Measurements from ENCODE around the gene S100A13. TPM values are rescaled to one million over a fixed set of nuclear protein-coding genes. Genes with fewer than 3 reads are reported as not detected.
A peak's percentile ranks its signal among the peaks of the same experiment; 100 is the strongest.

Gene S100A13
- total and polyA plus RNA-seq, 10 of the 15 experiments (the other 5 are each of a cell fraction or from before 2014, with no cell fraction given), result 5.7 to 30.9 (median 9.1) TPM

DNA sequence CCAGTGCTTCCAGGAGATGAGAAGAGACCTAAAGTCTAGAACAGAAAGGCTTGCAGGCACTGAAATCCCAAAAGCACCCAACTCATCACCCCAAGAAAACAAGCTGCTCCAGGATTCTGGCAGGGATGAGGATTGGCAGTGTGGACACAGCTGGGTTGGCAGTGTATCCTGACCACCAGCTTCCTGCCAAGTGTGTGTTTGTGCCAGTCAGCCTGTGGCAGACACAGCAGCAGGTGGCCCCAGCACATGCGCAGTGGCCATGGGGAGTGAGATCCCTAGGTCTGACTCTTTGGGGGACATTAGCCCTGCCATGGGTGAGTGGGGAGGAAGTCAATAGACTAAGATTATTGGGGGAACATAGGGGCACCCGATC lies 22.5 kb upstream of the S100A13 start:
- ATAC-seq, result peak; percentile 27; the same call in 2 of the 3 replicates
- no peak for TF ChIP-seq JUNB (IDR thresholded peaks at IDR 0.05)
- TF ChIP-seq BMI1 (IDR thresholded peaks at IDR 0.05; ENCODE audit: borderline replicate concordance), result no peak
- peak; percentile 66; the same call in 1 of the 2 replicates for TF ChIP-seq POLR2A (IDR thresholded peaks at IDR 0.05; ENCODE audit: low read depth, low read length)
- TF ChIP-seq SIN3A (IDR thresholded peaks at IDR 0.05; ENCODE audit: low read depth, low read length), result no peak
- TF ChIP-seq, protein P1, sequence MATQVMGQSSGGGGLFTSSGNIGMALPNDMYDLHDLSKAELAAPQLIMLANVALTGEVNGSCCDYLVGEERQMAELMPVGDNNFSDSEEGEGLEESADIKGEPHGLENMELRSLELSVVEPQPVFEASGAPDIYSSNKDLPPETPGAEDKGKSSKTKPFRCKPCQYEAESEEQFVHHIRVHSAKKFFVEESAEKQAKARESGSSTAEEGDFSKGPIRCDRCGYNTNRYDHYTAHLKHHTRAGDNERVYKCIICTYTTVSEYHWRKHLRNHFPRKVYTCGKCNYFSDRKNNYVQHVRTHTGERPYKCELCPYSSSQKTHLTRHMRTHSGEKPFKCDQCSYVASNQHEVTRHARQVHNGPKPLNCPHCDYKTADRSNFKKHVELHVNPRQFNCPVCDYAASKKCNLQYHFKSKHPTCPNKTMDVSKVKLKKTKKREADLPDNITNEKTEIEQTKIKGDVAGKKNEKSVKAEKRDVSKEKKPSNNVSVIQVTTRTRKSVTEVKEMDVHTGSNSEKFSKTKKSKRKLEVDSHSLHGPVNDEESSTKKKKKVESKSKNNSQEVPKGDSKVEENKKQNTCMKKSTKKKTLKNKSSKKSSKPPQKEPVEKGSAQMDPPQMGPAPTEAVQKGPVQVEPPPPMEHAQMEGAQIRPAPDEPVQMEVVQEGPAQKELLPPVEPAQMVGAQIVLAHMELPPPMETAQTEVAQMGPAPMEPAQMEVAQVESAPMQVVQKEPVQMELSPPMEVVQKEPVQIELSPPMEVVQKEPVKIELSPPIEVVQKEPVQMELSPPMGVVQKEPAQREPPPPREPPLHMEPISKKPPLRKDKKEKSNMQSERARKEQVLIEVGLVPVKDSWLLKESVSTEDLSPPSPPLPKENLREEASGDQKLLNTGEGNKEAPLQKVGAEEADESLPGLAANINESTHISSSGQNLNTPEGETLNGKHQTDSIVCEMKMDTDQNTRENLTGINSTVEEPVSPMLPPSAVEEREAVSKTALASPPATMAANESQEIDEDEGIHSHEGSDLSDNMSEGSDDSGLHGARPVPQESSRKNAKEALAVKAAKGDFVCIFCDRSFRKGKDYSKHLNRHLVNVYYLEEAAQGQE (IDR thresholded peaks at IDR 0.05; ENCODE audit: low read depth, low read length), result no peak
- TF ChIP-seq POLR2AphosphoS2 (IDR thresholded peaks at IDR 0.05; ENCODE audit: low read depth, low read length), result no peak
- no peak for TF ChIP-seq EGR1 (IDR thresholded peaks at IDR 0.05; ENCODE audit: borderline replicate concordance in 1 of 2, low read depth in 2 of 2, low read length in 2 of 2)
- intact Hi-C loops (cut with micrococcal nuclease; ENCODE audit: unreplicated experiment), result no loop called here
- Histone ChIP-seq H3K27me3 (replicated peaks in 1 of 2; ENCODE audit: control insufficient read depth in 2 of 2, insufficient read depth in 2 of 2, low read length in 1 of 2) (no peaks in the 10 kb centered on the region), H3K9ac (ENCODE audit: control insufficient read depth, insufficient read depth, low read length) (no peak overlapping the region), H3K27ac (ENCODE audit: control insufficient read depth, insufficient read depth) (no peak overlapping the region), H3K4me2 (ENCODE audit: control insufficient read depth, insufficient read depth) (no peak overlapping the region), H3K79me2 (ENCODE audit: control insufficient read depth, insufficient read depth, low read length) (no peaks in the 10 kb centered on the region), H3K36me3 (ENCODE audit: control insufficient read depth in 2 of 2, insufficient read depth in 2 of 2, low read length in 1 of 2) (peaks cover 10 to 17% of the 10 kb centered on the region in 2 experiments), H3K9me3 (replicated peaks; ENCODE audit: control insufficient read depth, insufficient read depth, low read length) (no peaks in the 10 kb centered on the region), H2AFZ (ENCODE audit: control insufficient read depth, low read depth, low read length) (no peak overlapping the region), H3K4me3 (no peak overlapping the region), H4K20me1 (ENCODE audit: control insufficient read depth, insufficient read depth) (no peaks in the 10 kb centered on the region), H3K4me1 (ENCODE audit: control insufficient read depth, insufficient read depth, low read length) (no peaks in the 10 kb centered on the region)
- DNase-seq (ENCODE audit: low read depth, low spot score), result no peak
- BruUV-seq (replicated peaks), result no TSS peak
- WGBS (ENCODE audit: insufficient coverage, insufficient replicate concordance, low lambda C conversion rate, missing lambda C conversion rate), result 69% methylated on average over 2 of the region's 2 CpGs
- SMC1A ChIA-PET (ENCODE audit: uncharacterized antibody, unreplicated experiment), result no interaction called here
- CTCF ChIA-PET, result no interaction called here
- RAD21 ChIA-PET (ENCODE audit: unreplicated experiment), result no interaction called here
- no peak for FAIRE-seq
- in situ Hi-C loops (cut with MboI), result no loop called here
- POLR2A ChIA-PET, result interaction anchor here (0.5 to 1.7 kb wide), 2 partner anchors 12 to 25 kb away, joined by 6 to 7 read pairs; no protein-coding TSS in a partner anchor
